H1 (cell line): ENCODE measurements around the gene ALPG.
"Not testable (repeated sequence)": the region's sequence is repeated elsewhere in the genome, so short reads cannot be mapped to it uniquely, and the experiment has no call there.

Experiments
- GABPA ChIP-seq: IDR thresholded peaks from 2 replicates; pipeline ENCODE4 v1.6.1; 2011; ENCODE audit warnings: mild to moderate bottlenecking, low read length, moderate library complexity, borderline replicate concordance; ENCODE audit not compliant: insufficient read depth
- JUN ChIP-seq: IDR thresholded peaks from 2 replicates; pipeline ENCODE4 v1.6.1; 2011; ENCODE audit warnings: low read depth, mild to moderate bottlenecking, improper control_type of control experiment, low read length
- TEAD4 ChIP-seq: IDR thresholded peaks from 2 replicates; pipeline ENCODE4 v1.6.1; 2012; ENCODE audit warnings: low read depth, low read length, inconsistent platforms, mixed read lengths
- TF ChIP-seq, protein P1 (sequence below): IDR thresholded peaks from 2 replicates; pipeline ENCODE4 v1.6.1; 2011; ENCODE audit warnings: low read length, improper control_type of control experiment
- TF ChIP-seq, protein P2 (sequence below), 3 experiments: IDR thresholded peaks; 1 replicate in 2 of 3; 2 replicates in 1 of 3; pipeline versions ENCODE4 v1.5.1 to v1.6.1; 2011; ENCODE audit warnings: low read length in 3 of 3, mild to moderate bottlenecking in 3 of 3, inconsistent platforms in 2 of 3, low read depth in 1 of 3, moderate library complexity in 1 of 3; ENCODE audit not compliant: insufficient read depth in 1 of 3; ENCODE audit errors: control extremely low read depth in 1 of 3

- TF ChIP-seq, protein P1, sequence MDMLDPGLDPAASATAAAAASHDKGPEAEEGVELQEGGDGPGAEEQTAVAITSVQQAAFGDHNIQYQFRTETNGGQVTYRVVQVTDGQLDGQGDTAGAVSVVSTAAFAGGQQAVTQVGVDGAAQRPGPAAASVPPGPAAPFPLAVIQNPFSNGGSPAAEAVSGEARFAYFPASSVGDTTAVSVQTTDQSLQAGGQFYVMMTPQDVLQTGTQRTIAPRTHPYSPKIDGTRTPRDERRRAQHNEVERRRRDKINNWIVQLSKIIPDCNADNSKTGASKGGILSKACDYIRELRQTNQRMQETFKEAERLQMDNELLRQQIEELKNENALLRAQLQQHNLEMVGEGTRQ: not testable (repeated sequence)
- TF ChIP-seq, protein P2, sequence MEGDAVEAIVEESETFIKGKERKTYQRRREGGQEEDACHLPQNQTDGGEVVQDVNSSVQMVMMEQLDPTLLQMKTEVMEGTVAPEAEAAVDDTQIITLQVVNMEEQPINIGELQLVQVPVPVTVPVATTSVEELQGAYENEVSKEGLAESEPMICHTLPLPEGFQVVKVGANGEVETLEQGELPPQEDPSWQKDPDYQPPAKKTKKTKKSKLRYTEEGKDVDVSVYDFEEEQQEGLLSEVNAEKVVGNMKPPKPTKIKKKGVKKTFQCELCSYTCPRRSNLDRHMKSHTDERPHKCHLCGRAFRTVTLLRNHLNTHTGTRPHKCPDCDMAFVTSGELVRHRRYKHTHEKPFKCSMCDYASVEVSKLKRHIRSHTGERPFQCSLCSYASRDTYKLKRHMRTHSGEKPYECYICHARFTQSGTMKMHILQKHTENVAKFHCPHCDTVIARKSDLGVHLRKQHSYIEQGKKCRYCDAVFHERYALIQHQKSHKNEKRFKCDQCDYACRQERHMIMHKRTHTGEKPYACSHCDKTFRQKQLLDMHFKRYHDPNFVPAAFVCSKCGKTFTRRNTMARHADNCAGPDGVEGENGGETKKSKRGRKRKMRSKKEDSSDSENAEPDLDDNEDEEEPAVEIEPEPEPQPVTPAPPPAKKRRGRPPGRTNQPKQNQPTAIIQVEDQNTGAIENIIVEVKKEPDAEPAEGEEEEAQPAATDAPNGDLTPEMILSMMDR (IDR thresholded peaks at IDR 0.05; ENCODE audit: control extremely low read depth in 1 of 3, insufficient read depth in 1 of 3, low read depth in 1 of 3, low read length in 3 of 3): not testable (repeated sequence)
- not testable (repeated sequence) for TF ChIP-seq JUN, TEAD4, GABPA
Observed at GRCh38 chr2:232379610-232380590, 26.7 kb upstream of the ALPG start.
